IPS DF 6.9 (cell line): ENCODE measurements around the gene TMEM187.

Experiments used
- DNase-seq: peaks from one replicate; pipeline ENCODE4 v3.0.0-alpha.2; 2013; ENCODE audit warnings: low read depth, low spot score
- H3K27ac ChIP-seq: one replicate; pipeline ENCODE4 v1.5.1; 2013; ENCODE audit warnings: low read length, control low read depth
- H3K27me3 ChIP-seq: 2 replicates; pipeline ENCODE4 v1.6.1; 2013; ENCODE audit warnings: mild to moderate bottlenecking, low read length; ENCODE audit not compliant: control insufficient read depth, insufficient read depth
- H3K36me3 ChIP-seq: 2 replicates; pipeline ENCODE4 v1.6.1; 2013; ENCODE audit warnings: low read length; ENCODE audit not compliant: control insufficient read depth, insufficient read depth
- H3K4me1 ChIP-seq: 2 replicates; pipeline ENCODE4 v1.6.1; 2013; ENCODE audit warnings: low read length; ENCODE audit not compliant: control insufficient read depth, insufficient read depth
- H3K4me3 ChIP-seq: 2 replicates; pipeline ENCODE4 v1.5.1; 2013; ENCODE audit warnings: mild to moderate bottlenecking, low read length
- H3K9me3 ChIP-seq: 2 replicates; pipeline ENCODE4 v1.6.1; 2013; ENCODE audit warnings: low read length, inconsistent platforms; ENCODE audit not compliant: control insufficient read depth, insufficient read depth
- WGBS: extraction: QIAGEN DNeasy Blood & Tissue Kit; methylation state at CpG from one replicate; pipeline ENCODE4 v1.1.7; 2013; ENCODE audit warnings: mixed read lengths, missing lambda C conversion rate; ENCODE audit not compliant: insufficient read length, insufficient coverage; 5-methylcytosine and 5-hydroxymethylcytosine counted together

TMEM187 gene

DNA sequence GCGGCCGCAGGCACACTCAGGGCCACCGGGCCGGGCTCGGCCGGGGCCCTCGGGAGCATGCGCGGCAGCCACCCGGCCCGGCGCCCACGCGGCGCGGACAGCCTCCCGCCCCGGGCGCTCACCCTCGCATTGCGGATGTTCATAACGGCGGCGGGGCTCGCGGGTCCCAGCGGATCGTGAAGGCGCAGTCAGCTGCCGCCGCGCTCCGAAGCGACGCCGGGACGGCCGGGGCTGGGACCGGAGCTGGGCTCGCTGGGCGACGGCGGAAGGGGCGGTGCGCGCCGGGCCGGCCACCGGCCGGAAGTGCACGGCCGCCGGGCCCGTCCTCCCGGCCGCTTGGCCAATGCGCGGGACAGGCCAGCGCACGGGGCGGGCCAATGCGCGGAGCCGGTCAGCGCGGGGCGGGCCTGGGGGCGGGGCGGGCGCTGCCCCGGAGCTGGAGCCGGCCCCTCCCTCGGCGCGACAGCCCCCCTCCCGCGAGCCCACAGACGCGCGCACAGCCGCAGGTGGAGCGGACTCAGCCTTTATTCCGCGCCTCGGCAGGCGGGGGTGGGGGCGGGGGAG is 37.7 kb upstream of the TMEM187 start, which contains the start of gene NAA10:
Gene NAA10 (minus strand): TSS at position 276 of the 564 bp plus-strand sequence. CDS start 133 bp downstream, at position 143.
- no peak for DNase-seq
- Histone ChIP-seq H3K4me3 (peak within 1 kb of the TSS; percentile 100), H3K4me1 (no peaks in the 10 kb centered on the region), H3K9me3 (no peaks in the 10 kb centered on the region), H3K27me3 (no peaks in the 10 kb centered on the region), H3K36me3 (peaks cover 14% of the 10 kb centered on the region), H3K27ac (no peak within 1 kb of the TSS)
- WGBS, result no CpG with 5 or more reads among the region's 87 CpGs

DNA sequence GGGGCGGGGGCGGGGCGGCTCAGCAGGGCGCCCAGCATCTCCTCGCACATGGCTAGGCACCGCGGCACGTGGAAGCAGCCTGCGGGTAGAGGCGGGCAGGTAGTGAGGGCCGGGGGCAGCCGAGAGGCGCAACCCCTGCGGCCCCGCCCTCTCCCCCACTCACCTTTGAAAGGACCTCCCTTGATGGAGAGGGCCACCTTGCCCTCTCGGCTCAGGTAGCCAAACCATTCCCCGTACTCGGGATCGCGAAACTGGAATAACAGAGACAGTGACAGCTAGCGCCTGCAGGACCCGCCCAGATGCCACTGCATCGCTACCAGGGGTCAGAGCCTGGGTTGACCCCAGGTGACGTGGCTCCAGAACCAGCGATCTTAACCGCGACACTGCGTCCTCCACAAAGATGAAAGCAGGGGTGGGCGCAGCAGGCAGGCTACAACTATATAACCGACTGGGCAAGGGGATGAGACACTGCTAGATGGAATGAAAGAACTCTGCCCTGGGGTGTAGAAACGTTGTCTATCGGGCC is 37.2 kb upstream of the TMEM187 start:
- DNase-seq, result no peak
- no peaks in the 10 kb centered on the region for H3K27me3 ChIP-seq
- peaks cover 11% of the 10 kb centered on the region for H3K36me3 ChIP-seq
- H3K4me1 ChIP-seq, result peaks cover 2% of the 10 kb centered on the region; the same call in 1 of the 2 replicates
- WGBS, result no CpG with 5 or more reads among the region's 32 CpGs
- peak overlapping the region; percentile 100; the same call in 1 of the 2 replicates for H3K4me3 ChIP-seq
- H3K27ac ChIP-seq, result no peak overlapping the region
- H3K9me3 ChIP-seq, result no peaks in the 10 kb centered on the region

DNA sequence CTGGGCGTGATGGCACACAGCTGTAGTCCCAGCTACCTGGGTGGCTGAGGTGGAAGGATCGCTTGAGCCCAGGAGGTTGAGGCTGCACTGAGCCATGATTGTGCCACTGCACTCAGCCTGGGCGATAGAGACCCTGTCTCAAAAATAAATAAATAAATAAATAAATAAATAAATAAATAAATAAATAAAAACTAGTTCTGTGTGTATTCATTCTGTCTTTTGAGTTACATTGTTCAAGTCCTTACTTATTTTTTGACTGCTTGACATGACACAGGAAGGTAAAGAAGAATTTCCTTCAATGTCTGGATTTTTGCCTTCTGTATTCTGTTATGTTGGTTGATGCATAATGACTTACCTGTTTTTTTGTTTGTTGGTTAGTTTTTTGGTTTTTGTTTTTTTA is 35.5 kb upstream of the TMEM187 start:
- Histone ChIP-seq H3K9me3 (no peaks in the 10 kb centered on the region), H3K4me3 (no peak overlapping the region), H3K27me3 (no peaks in the 10 kb centered on the region), H3K36me3 (no peaks in the 10 kb centered on the region; the same call in 1 of the 2 replicates), H3K4me1 (peaks cover 2% of the 10 kb centered on the region; the same call in 1 of the 2 replicates), H3K27ac (no peak overlapping the region)
- no CpG with 5 or more reads among the region's 3 CpGs for WGBS
- DNase-seq, result no peak

DNA sequence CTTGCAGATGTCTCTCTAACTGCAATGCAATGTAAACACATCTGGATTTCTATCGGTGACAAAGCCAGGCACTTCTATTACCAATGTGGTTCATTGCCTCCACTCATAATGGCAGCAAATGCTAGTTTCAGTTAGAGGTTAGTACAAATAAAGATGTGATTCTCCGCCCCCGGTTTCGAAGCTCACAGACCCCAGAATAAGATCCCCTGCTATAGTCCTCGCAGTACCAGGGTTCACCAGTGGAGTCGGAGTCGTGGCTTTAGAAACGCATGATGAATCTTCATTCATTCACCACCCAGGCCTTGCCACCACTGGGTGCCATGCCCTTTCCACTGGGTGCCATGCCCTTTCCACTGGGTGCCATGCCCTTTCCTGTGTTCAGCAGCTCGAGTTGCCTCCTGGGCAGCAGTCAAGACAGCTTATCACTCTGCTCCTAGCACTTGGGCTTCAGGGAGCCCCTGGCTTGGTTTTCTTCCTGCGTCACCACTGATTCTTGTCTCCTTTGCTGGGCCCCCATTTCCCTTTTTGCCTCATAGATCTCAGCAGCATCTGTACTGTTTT is 34.2 kb upstream of the TMEM187 start:
- Histone ChIP-seq H3K4me3 (no peak overlapping the region), H3K27me3 (no peaks in the 10 kb centered on the region), H3K27ac (no peak overlapping the region), H3K9me3 (no peaks in the 10 kb centered on the region), H3K36me3 (no peaks in the 10 kb centered on the region), H3K4me1 (peaks cover 2% of the 10 kb centered on the region; the same call in 1 of the 2 replicates)
- no CpG with 5 or more reads among the region's 10 CpGs for WGBS
- DNase-seq, result no peak

DNA sequence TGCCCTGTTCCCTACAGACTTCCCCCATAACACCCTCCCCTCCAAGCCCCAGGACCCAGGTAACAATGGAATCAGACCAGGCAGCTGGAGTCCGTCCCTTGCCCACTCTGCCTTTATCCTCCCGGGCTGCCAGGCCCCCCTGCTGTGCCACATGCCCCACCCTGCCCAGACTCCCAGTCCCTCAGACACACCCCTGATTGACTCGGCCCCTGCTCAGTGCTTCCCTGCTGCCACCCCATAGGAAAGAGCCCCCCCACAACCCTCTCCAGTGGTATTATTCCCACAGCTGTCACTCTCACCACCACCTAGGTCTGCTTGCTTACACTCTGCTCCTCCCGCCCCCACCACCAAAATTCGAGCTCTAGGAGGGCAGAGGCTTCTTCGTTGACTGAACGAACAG is 33.0 kb upstream of the TMEM187 start:
- H3K27ac ChIP-seq, result no peak overlapping the region
- no peak overlapping the region for H3K4me3 ChIP-seq
- H3K9me3 ChIP-seq, result no peaks in the 10 kb centered on the region
- no peak for DNase-seq
- no CpG with 5 or more reads among the region's 7 CpGs for WGBS
- H3K36me3 ChIP-seq, result no peaks in the 10 kb centered on the region
- no peaks in the 10 kb centered on the region for H3K27me3 ChIP-seq
- peaks cover 8% of the 10 kb centered on the region; the same call in 1 of the 2 replicates for H3K4me1 ChIP-seq

DNA sequence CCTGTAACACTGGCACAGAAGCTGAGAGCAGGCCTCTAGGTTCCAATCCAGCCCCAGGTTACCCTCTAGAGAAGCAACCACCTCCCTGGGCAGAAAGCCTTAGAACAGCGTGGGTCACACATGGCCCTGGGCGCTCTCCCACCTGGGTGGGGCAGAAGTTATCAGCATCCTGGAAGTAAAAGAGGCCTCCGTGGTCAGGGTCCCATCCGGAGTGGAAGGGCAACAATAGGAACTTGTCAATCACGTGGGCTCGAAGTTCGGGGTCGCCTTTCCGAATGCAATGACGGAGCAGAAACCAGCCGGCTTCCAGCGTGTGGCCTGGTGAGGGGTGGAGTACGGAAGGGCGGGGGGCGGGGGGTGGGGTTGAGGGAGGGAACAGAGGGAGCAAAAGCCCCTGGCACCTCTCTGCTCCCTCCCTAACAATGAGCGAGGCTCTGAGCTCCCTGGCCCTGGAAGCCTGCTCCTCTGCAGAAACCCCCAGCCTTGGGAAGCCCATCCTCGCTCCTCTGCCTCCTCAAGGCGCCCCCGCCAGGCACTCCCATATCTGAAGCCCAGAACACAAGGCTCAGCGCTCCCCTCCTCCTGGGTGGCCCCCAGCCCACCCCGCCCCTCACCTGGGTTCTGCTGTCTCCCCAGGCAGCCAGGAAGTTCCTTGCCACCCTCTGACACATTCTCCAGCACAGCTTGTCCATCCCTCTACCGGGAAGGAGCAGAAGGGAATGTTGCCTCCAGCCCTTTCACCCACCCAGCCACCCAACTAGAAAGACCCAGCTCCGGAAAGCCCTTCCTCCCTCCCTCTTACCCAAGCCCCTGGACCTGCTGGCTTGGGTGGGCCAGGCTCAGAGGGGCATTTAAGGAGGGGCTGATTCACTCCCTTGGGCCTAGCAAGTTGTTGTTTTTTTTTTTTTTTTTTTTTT is 31.0 kb upstream of the TMEM187 start:
- no CpG with 5 or more reads among the region's 23 CpGs for WGBS
- no peaks in the 10 kb centered on the region for H3K36me3 ChIP-seq

DNA sequence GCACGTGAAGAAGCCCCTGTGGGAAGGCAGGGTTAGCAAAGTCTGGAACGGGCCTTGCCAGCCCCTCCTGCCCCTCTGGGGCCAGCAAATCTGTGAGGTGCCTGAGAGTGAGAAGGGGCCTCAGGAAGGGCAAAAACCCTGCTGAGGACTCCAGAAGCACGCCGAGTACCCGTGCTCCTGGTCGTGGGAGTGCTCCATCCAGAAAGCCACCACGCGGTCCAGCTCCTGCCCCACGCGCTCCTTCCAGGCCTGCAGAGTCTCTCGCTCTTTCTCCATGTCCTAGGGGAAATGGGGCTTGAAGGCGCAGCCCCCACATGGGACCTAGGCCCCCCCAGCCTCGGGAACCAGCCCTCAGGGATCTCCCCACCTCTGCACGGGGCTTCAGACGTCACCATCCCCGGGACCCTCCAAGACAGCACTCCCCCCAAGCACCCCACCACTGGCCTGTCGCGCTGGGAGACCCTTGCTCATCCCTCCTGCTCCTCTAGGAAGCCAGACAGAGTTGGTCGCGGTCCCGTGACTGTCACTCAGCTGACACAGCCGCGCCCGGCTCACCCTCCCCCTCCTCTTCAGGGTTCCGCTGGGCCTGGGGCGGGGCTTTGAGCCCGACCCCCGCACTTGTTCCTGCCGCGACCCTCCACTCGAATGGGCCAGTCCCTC is 28.3 kb upstream of the TMEM187 start, which contains the start of gene RENBP:
Gene RENBP (minus strand): TSS at position 504 of the 660 bp plus-strand sequence. CDS start 33 bp downstream, at position 471.
- H3K27ac ChIP-seq, result no peak within 1 kb of the TSS
- H3K4me1 ChIP-seq, result peaks cover 8% of the 10 kb centered on the region; the same call in 1 of the 2 replicates
- H3K4me3 ChIP-seq, result peak within 1 kb of the TSS; percentile 20; the same call in 1 of the 2 replicates
- H3K27me3 ChIP-seq, result no peaks in the 10 kb centered on the region
- WGBS, result no CpG with 5 or more reads among the region's 31 CpGs
- H3K36me3 ChIP-seq, result no peaks in the 10 kb centered on the region
- H3K9me3 ChIP-seq, result no peaks in the 10 kb centered on the region
- DNase-seq, result no peak

More for the DNA sequence above, 31.0 kb upstream of the TMEM187 start:
- H3K4me1 ChIP-seq, result peaks cover 8% of the 10 kb centered on the region; the same call in 1 of the 2 replicates
- no peak overlapping the region for H3K27ac ChIP-seq
- DNase-seq, result no peak
- H3K4me3 ChIP-seq, result no peak overlapping the region
- no peaks in the 10 kb centered on the region for H3K9me3 ChIP-seq
- H3K27me3 ChIP-seq, result no peaks in the 10 kb centered on the region

DNA sequence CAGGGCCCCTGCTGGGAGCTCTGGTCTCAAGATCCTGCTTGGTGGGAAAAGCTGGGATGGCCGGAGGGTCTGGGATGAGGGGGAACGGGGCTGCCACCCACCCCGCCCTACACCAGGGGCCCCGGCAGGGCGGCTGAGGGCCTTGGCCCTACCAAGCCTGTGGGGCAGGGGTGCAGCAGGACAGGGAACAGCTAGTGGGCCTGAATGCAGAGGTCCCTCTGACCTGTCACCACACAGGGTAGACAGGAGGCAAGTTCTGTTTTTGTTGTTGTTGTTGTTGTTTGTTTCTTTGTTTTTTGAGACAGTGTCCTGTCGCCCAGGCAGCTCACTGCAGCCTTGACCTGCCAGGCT is 27.8 kb upstream of the TMEM187 start:
- H3K36me3 ChIP-seq, result peaks cover 3% of the 10 kb centered on the region; the same call in 1 of the 2 replicates
- peaks cover 8% of the 10 kb centered on the region; the same call in 1 of the 2 replicates for H3K4me1 ChIP-seq
- no peak overlapping the region for H3K27ac ChIP-seq
- no peak overlapping the region for H3K4me3 ChIP-seq
- no CpG with 5 or more reads among the region's 6 CpGs for WGBS
- H3K9me3 ChIP-seq, result no peaks in the 10 kb centered on the region
- DNase-seq, result no peak
- H3K27me3 ChIP-seq, result no peaks in the 10 kb centered on the region

DNA sequence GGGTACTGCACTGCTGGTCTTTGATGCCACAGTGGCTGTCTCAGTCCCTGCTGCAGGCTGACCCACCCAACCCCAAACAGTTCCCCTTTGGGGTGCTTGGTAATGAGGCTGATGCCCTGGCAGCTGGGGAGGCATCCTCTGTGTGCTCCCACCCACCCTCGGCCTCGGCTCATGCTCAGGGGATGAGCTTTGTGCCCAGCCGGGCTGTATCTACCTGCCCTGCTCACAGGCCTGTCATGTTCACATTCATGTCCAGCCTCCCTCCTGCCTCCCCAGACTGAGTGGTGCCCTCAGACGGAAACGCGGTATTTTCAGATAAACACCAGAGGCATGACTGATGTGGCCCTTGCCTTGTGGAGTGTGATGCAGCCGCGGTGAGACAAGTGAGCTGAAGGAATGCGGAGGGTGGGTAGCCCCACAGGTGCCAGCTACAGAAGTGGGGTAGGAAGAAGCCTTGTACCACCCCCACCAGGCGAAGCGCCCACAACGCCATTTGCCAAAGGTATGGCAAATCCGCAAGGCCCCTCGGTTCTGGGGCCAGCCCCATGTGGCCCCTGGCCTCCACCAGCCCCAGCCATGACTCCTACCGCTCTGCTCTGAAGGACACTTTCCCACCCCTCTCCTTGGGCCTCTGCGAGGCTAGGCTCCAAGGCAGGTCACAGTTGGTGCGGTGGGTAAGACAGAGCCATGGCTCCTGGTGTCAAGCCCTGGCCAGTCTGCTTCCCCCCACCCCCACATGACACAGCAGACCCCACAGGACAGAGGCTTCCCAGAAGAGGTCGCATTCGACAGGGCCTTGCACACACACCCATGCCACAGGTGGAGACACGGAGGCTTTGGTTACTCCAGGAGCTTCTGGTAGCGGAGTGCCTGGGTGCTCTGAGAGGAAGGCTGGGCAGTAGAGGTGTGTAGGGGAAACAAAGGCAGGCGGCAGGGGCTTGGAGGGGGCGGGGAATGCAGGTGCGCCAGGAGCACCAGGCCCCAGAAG is 26.3 kb upstream of the TMEM187 start:
- DNase-seq, result no peak
- no CpG with 5 or more reads among the region's 24 CpGs for WGBS

More for the DNA sequence above, 26.3 kb upstream of the TMEM187 start:
- Histone ChIP-seq H3K27me3 (no peaks in the 10 kb centered on the region), H3K27ac (no peak overlapping the region), H3K4me1 (peaks cover 6% of the 10 kb centered on the region; the same call in 1 of the 2 replicates), H3K9me3 (no peaks in the 10 kb centered on the region), H3K36me3 (peaks cover 15% of the 10 kb centered on the region), H3K4me3 (no peak overlapping the region)
